Uterus (tissue), 2 donors: ENCODE data around the gene KLHL24.

Source experiments
- POLR2A ChIP-seq, 2 donors: fragments of 450-650 bp; IDR thresholded peaks; one replicate each; pipeline ENCODE4 v1.6.1; 2016; ENCODE audit warnings: antibody characterized with exemption in 2 of 2, mild to moderate bottlenecking in 1 of 2, moderate library complexity in 1 of 2
- TF ChIP-seq, protein P1 (sequence below), 4 experiments: fragments of 200-600 bp in 2 of 4; fragments of 450-650 bp in 2 of 4; sonication (generic) in 2 of 4; IDR thresholded peaks; one replicate each; pipeline ENCODE4 v1.5.1; 2016 to 2019; ENCODE audit warnings: antibody characterized with exemption in 4 of 4, mild to moderate bottlenecking in 2 of 4, moderate library complexity in 1 of 4

DNA sequence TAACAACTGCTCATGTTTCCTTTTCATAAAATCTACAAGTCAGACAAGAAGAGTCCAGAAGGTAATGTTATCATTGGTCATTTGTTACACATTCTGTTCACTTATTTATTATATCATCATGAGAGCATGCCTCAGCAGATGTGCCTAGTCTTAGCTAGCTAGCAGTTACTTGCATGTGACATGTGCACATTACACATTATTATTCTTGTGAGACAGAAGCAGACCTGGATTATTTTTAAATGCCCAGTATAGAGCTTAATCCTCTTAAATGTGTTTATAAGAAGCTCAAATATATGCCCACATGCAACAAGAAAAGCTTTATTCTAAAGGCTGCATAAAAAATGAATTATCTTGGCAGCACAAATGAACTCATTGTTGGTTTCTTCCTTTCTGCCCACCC is 74.8 kb downstream of the KLHL24 start:
- TF ChIP-seq POLR2A (IDR thresholded peaks at IDR 0.05), result no peak
- TF ChIP-seq, protein P1, sequence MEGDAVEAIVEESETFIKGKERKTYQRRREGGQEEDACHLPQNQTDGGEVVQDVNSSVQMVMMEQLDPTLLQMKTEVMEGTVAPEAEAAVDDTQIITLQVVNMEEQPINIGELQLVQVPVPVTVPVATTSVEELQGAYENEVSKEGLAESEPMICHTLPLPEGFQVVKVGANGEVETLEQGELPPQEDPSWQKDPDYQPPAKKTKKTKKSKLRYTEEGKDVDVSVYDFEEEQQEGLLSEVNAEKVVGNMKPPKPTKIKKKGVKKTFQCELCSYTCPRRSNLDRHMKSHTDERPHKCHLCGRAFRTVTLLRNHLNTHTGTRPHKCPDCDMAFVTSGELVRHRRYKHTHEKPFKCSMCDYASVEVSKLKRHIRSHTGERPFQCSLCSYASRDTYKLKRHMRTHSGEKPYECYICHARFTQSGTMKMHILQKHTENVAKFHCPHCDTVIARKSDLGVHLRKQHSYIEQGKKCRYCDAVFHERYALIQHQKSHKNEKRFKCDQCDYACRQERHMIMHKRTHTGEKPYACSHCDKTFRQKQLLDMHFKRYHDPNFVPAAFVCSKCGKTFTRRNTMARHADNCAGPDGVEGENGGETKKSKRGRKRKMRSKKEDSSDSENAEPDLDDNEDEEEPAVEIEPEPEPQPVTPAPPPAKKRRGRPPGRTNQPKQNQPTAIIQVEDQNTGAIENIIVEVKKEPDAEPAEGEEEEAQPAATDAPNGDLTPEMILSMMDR (IDR thresholded peaks at IDR 0.05), result no peak
